HG02588 (cell line): ENCODE results near the gene LUC7L.
A peak's percentile ranks its signal among the peaks of the same experiment; 100 is the strongest.
"Not testable (repeated sequence)": the region's sequence is repeated elsewhere in the genome, so short reads cannot be mapped to it uniquely, and the experiment has no call there.

Experiments
- ATAC-seq: cut with Tn5 transposase; IDR thresholded peaks from one replicate; pipeline ENCODE4 v1.9.1; 2021; ENCODE audit warnings: mild to moderate bottlenecking, moderate library complexity; ENCODE audit not compliant: unreplicated experiment

Gene LUC7L

GRCh38 chr16:234468-235305, 5.4 kb upstream of the LUC7L start, which contains the start of gene FAM234A:
FAM234A (plus strand) TSS chr16:234821; CDS start chr16:254414, 19,593 bp downstream.
- peak; percentile 86 for ATAC-seq

GRCh38 chr16:230949-231348, 1.7 kb upstream of the LUC7L start:
- ATAC-seq = no peak

GRCh38 chr16:230351-230750, 1.1 kb upstream of the LUC7L start:
- not testable (repeated sequence) for ATAC-seq

- no peak for ATAC-seq
Measured at GRCh38 chr16:229731-230281, 557 bp upstream of the LUC7L start.

- ATAC-seq = peak; percentile 5
Measured at GRCh38 chr16:228151-228851, 948 bp downstream of the LUC7L start.

- ATAC-seq = no peak
Measured at GRCh38 chr16:220021-220420, 9.2 kb downstream of the LUC7L start.

GRCh38 chr16:212999-213398, 16.2 kb downstream of the LUC7L start:
- no peak for ATAC-seq

GRCh38 chr16:211631-212180, 17.5 kb downstream of the LUC7L start:
- ATAC-seq = not testable (repeated sequence)

GRCh38 chr16:209359-209758, 19.9 kb downstream of the LUC7L start:
- ATAC-seq = not testable (repeated sequence)

GRCh38 chr16:204046-204445, 25.2 kb downstream of the LUC7L start:
- not testable (repeated sequence) for ATAC-seq

- no peak for ATAC-seq
Measured at GRCh38 chr16:203246-203645, 26.0 kb downstream of the LUC7L start.

GRCh38 chr16:200388-200787, 28.9 kb downstream of the LUC7L start:
- ATAC-seq = no peak

- no peak for ATAC-seq
Measured at GRCh38 chr16:194516-194915, 34.7 kb downstream of the LUC7L start.

GRCh38 chr16:193441-193840, 35.8 kb downstream of the LUC7L start:
- ATAC-seq = no peak

- ATAC-seq = no peak
Measured at GRCh38 chr16:192686-193085, 36.6 kb downstream of the LUC7L start.

GRCh38 chr16:191831-192230, 37.4 kb downstream of the LUC7L start:
- ATAC-seq = no peak

GRCh38 chr16:189604-190186, 39.6 kb downstream of the LUC7L start:
- ATAC-seq = no peak

GRCh38 chr16:188674-189073, 40.6 kb downstream of the LUC7L start:
- no peak for ATAC-seq

- no peak for ATAC-seq
Measured at GRCh38 chr16:187330-187729, 41.9 kb downstream of the LUC7L start.

- ATAC-seq = no peak
Measured at GRCh38 chr16:185691-186090, 43.6 kb downstream of the LUC7L start.

- no peak for ATAC-seq
Measured at GRCh38 chr16:185213-185612, 44.0 kb downstream of the LUC7L start.
